IMR-90 (cell line): ENCODE results near the gene FAM20C. TPM values are rescaled to one million over a fixed set of nuclear protein-coding genes. Genes with fewer than 3 reads are reported as not detected.

ENCODE experiments used
- ATAC-seq: fragments of 200-7000 bp; cut with Tn5 transposase; 2 replicates; pipeline ENCODE4 v1.9.1; 2020; ENCODE audit warnings: low read depth, mild to moderate bottlenecking, moderate library complexity
- BruUV-seq: library from RNA; stranded (reverse); fragments of 400-500 nt; replicated peaks from 2 replicates; lab custom pipeline; 2021; lab: Mats Ljungman, UMichigan
- CTCF ChIA-PET: fragments of 300-600 bp; formaldehyde crosslinking; extraction: SDS; loops from one replicate; lab custom pipeline; 2021; ENCODE audit warnings: antibody characterized with exemption; lab: Yijun Ruan, JAX
- POLR2A ChIA-PET: fragments of 300-600 bp; sonication (Branson Sonifier 250); formaldehyde crosslinking; loops from one replicate; lab custom pipeline; 2022; ENCODE audit warnings: antibody characterized with exemption; ENCODE audit not compliant: unreplicated experiment; lab: Charles Lee
- DNase-seq: peaks from one replicate; pipeline ENCODE4 v3.0.0; 2013
- H2AFZ ChIP-seq: replicated peaks from 2 replicates; pipeline ENCODE3; 2013; ENCODE audit warnings: low read length, mild to moderate bottlenecking; ENCODE audit not compliant: poor library complexity
- H2AK5ac ChIP-seq: 2 replicates; pipeline ENCODE4 v1.6.1; 2013; ENCODE audit warnings: low read depth, low read length, inconsistent platforms
- H2AK9ac ChIP-seq: replicated peaks from 2 replicates; pipeline ENCODE3; 2013; ENCODE audit warnings: mild to moderate bottlenecking, low read depth, low read length, moderate library complexity; ENCODE audit not compliant: poor library complexity
- H2BK120ac ChIP-seq: 2 replicates; pipeline ENCODE4 v1.6.1; 2013; ENCODE audit warnings: low read depth, low read length, inconsistent platforms
- H2BK15ac ChIP-seq: 3 replicates; pipeline ENCODE4 v1.6.1; 2013; ENCODE audit warnings: low read depth, low read length, inconsistent platforms
- H2BK20ac ChIP-seq: 2 replicates; pipeline ENCODE4 v1.6.1; 2013; ENCODE audit warnings: low read depth, mild to moderate bottlenecking, inconsistent platforms, low read length, moderate library complexity
- H2BK5ac ChIP-seq: 2 replicates; pipeline ENCODE4 v1.6.1; 2013; ENCODE audit warnings: mild to moderate bottlenecking, low read depth, low read length, inconsistent platforms; ENCODE audit not compliant: poor library complexity, severe bottlenecking
- H3K14ac ChIP-seq: replicated peaks from 2 replicates; pipeline ENCODE4 v1.6.1; 2013; ENCODE audit warnings: low read depth, low read length, inconsistent platforms
- H3K18ac ChIP-seq: 2 replicates; pipeline ENCODE4 v1.6.1; 2013; ENCODE audit warnings: low read depth, low read length, control low read depth
- H3K23ac ChIP-seq: 2 replicates; pipeline ENCODE4 v1.6.1; 2013; ENCODE audit warnings: low read depth, low read length, inconsistent platforms
- H3K27ac ChIP-seq: 2 replicates; pipeline ENCODE4 v1.5.1; 2013; ENCODE audit warnings: mild to moderate bottlenecking, control low read depth, low read length; ENCODE audit not compliant: insufficient read depth
- H3K27me3 ChIP-seq: 2 replicates; pipeline ENCODE4 v1.6.1; 2013; ENCODE audit warnings: low read length; ENCODE audit not compliant: control insufficient read depth, insufficient read depth
- H3K36me3 ChIP-seq: 2 replicates; pipeline ENCODE4 v1.6.1; 2013; ENCODE audit warnings: low read length, mixed read lengths; ENCODE audit not compliant: control insufficient read depth, insufficient read depth
- H3K4ac ChIP-seq: 2 replicates; pipeline ENCODE4 v1.6.1; 2013; ENCODE audit warnings: low read depth, low read length, inconsistent platforms
- H3K4me1 ChIP-seq: 2 replicates; pipeline ENCODE4 v1.6.1; 2013; ENCODE audit warnings: low read length, mixed read lengths; ENCODE audit not compliant: control insufficient read depth, insufficient read depth
- H3K4me2 ChIP-seq: 2 replicates; pipeline ENCODE4 v1.6.1; 2013; ENCODE audit warnings: low read depth, mild to moderate bottlenecking, control low read depth, low read length, moderate library complexity
- H3K4me3 ChIP-seq: 2 replicates; pipeline ENCODE4 v1.5.1; 2013; ENCODE audit warnings: low read depth, mild to moderate bottlenecking, control low read depth, low read length, moderate library complexity; ENCODE audit not compliant: insufficient read depth
- H3K56ac ChIP-seq: 2 replicates; pipeline ENCODE4 v1.6.1; 2013; ENCODE audit warnings: low read length, inconsistent platforms; ENCODE audit not compliant: insufficient read depth; ENCODE audit errors: extremely low read depth
- H3K79me1 ChIP-seq, 2 experiments: 2 replicates each; pipeline ENCODE4 v1.6.1; 2013; ENCODE audit warnings: low read length in 2 of 2, inconsistent platforms in 1 of 2, low read depth in 1 of 2
- H3K9ac ChIP-seq: 2 replicates; pipeline ENCODE4 v1.6.1; 2013; ENCODE audit warnings: low read depth, low read length, control low read depth
- H3K9me1 ChIP-seq: 2 replicates; pipeline ENCODE4 v1.6.1; 2013; ENCODE audit warnings: low read length, inconsistent platforms; ENCODE audit not compliant: insufficient read depth
- H3K9me3 ChIP-seq: 2 replicates; pipeline ENCODE4 v1.6.1; 2013; ENCODE audit warnings: low read length; ENCODE audit not compliant: control insufficient read depth, insufficient read depth
- H4K20me1 ChIP-seq: 2 replicates; pipeline ENCODE4 v1.6.1; 2013; ENCODE audit warnings: low read length, inconsistent platforms; ENCODE audit not compliant: insufficient read depth
- H4K5ac ChIP-seq: 2 replicates; pipeline ENCODE4 v1.6.1; 2013; ENCODE audit warnings: mild to moderate bottlenecking, low read depth, low read length, control low read depth
- H4K8ac ChIP-seq, 2 experiments: 2 replicates each; pipeline ENCODE4 v1.6.1; 2013; ENCODE audit warnings: low read depth in 2 of 2, low read length in 2 of 2, control low read depth in 1 of 2, inconsistent platforms in 1 of 2
- H4K91ac ChIP-seq: 2 replicates; pipeline ENCODE4 v1.6.1; 2013; ENCODE audit warnings: low read depth, low read length, inconsistent platforms; ENCODE audit not compliant: insufficient read depth
- CEBPB ChIP-seq: IDR thresholded peaks from 2 replicates; pipeline ENCODE4 v1.6.1; 2012; ENCODE audit warnings: low read depth, low read length, improper control_type of control experiment
- CTCF ChIP-seq: conservative IDR thresholded peaks from 2 replicates; pipeline ENCODE4 v1.5.1; 2012; ENCODE audit warnings: mild to moderate bottlenecking, low read depth, low read length, improper control_type of control experiment
- FOS ChIP-seq: fragments of 150-350 bp; IDR thresholded peaks from 2 replicates; pipeline ENCODE4 v1.6.1; 2016; ENCODE audit warnings: low read depth, low read length
- MAFK ChIP-seq: IDR thresholded peaks from 2 replicates; pipeline ENCODE4 v1.6.1; 2012; ENCODE audit warnings: low read depth, low read length, improper control_type of control experiment
- MAZ ChIP-seq: IDR thresholded peaks from 2 replicates; pipeline ENCODE4 v1.6.1; 2012; ENCODE audit warnings: low read depth, mild to moderate bottlenecking, low read length, improper control_type of control experiment, moderate library complexity, borderline replicate concordance
- MXI1 ChIP-seq: IDR thresholded peaks from 2 replicates; pipeline ENCODE4 v1.6.1; 2012; ENCODE audit warnings: low read depth, mild to moderate bottlenecking, low read length, moderate library complexity, borderline replicate concordance
- RAD21 ChIP-seq: IDR thresholded peaks from 2 replicates; pipeline ENCODE4 v1.6.1; 2012; ENCODE audit warnings: low read length, improper control_type of control experiment
- WGBS, 2 experiments: methylation state at CpG; one replicate each; pipeline versions ENCODE4 v1.1.5 to v1.1.7; 2013; ENCODE audit warnings: missing lambda C conversion rate in 2 of 2; ENCODE audit not compliant: insufficient read length in 1 of 2; ENCODE audit errors: extremely low coverage in 2 of 2; 5-methylcytosine and 5-hydroxymethylcytosine counted together
- dilution Hi-C: fragments of 300-500 bp; cut with HindIII; formaldehyde crosslinking; loops from one replicate; pipeline ENCODE4 v1.14.3; 2018; ENCODE audit warnings: low sequenced_read_pairs; ENCODE audit not compliant: unreplicated experiment
- in situ Hi-C: fragments of 300-500 bp; cut with MboI; formaldehyde crosslinking; loops from 3 replicates; pipeline ENCODE4 v1.14.3; 2019; ENCODE audit warnings: low sequenced_read_pairs, inconsistent platforms, mixed read lengths
- intact Hi-C: fragments of 100-400 bp; cut with micrococcal nuclease; formaldehyde crosslinking; loops from 2 replicates; pipeline ENCODE4 v1.10.0; 2022
- polyA plus RNA-seq, 3 experiments: library from polyadenylated mRNA; depleted of rRNA; stranded (reverse); fragments of >200 nt; gene quantifications; 2 replicates each; pipeline ENCODE4 v1.2.3, GENCODE V29; 2012; ENCODE audit warnings: low replicate concordance in 1 of 3
- total RNA-seq: library from RNA; depleted of rRNA; stranded (reverse); fragments of >200 nt; gene quantifications from 2 replicates; pipeline ENCODE4 v1.2.3, GENCODE V29; 2012

Gene FAM20C
- total and polyA plus RNA-seq, 2 of the 4 experiments (the other 2 are of a cell fraction), result 7.7 to 36.6 TPM

DNA sequence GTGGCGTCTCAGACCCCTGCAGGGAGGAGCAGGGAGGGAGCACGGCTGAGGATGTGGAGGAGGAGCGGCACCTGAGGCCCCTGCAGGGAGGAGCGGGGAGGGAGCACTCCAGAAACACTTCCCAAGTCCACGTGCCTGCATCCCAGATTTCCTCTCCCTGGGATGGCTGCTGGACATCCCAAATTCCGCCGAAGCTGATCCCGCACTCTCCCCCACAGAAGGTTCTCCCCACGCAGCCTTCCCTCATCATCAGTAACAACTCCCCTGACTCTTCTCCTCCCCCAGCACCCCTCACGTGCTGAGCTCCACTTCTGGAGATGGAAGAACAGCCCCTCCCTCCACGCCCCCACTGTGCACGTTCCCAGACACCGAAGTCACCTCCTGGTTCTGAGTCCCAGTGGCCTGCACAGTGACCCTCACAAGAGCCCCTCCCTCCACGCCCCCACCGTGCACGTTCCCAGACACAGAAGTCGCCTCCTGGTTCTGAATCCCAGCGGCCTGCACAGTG, 79.8 kb downstream of the FAM20C start:
- in situ Hi-C loops, result no loop called here
- Histone ChIP-seq H3K56ac (no peak overlapping the region), H2AK9ac (no peak overlapping the region), H3K9me3 (peaks cover 27% of the 10 kb centered on the region), H3K36me3 (no peaks in the 10 kb centered on the region), H3K4ac (no peak overlapping the region), H3K4me3 (no peak overlapping the region), H3K18ac (no peak overlapping the region), H3K9ac (no peak overlapping the region), H4K20me1 (no peaks in the 10 kb centered on the region), H3K23ac (no peak overlapping the region), H3K27ac (no peak overlapping the region), H4K8ac (no peak overlapping the region), H2BK120ac (no peak overlapping the region), H4K5ac (no peak overlapping the region), H3K14ac (no peak overlapping the region), H2AFZ (no peak overlapping the region), H3K4me1 (no peaks in the 10 kb centered on the region), H3K9me1 (no peaks in the 10 kb centered on the region), H3K4me2 (no peak overlapping the region), H2AK5ac (no peak overlapping the region), H4K91ac (no peak overlapping the region), H2BK20ac (no peak overlapping the region), H3K79me1 (no peaks in the 10 kb centered on the region), H3K27me3 (peaks cover 11% of the 10 kb centered on the region), H2BK5ac (no peak overlapping the region), H2BK15ac (no peak overlapping the region)
- intact Hi-C loops, result no loop called here
- DNase-seq (no peak), ATAC-seq (no peak)
- dilution Hi-C loops, result no loop called here
- WGBS, 2 experiments, result 90% methylated on average over 6 of the region's 18 CpGs; no CpG with 5 or more reads in 1 of the 2 experiments
- ChIA-PET CTCF (no interaction called here), POLR2A (no interaction called here)
- TF ChIP-seq MAZ (no peak), MXI1 (no peak), RAD21 (no peak), FOS (no peak), CEBPB (no peak), MAFK (no peak), CTCF (no peak)
- BruUV-seq, result no TSS peak
